Left ventricle myocardium superior (tissue), 1 donor: Measurements from ENCODE around the gene PLEKHM1. TPM values are rescaled to one million over a fixed set of nuclear protein-coding genes. Genes with fewer than 3 reads are reported as not detected.

Experiments
- ATAC-seq: fragments of 200-7000 bp; cut with Tn5 transposase; one replicate; pipeline ENCODE4 v1.9.1; 2020; ENCODE audit warnings: mild to moderate bottlenecking, moderate library complexity
- DNase-seq: peaks from one replicate; pipeline ENCODE4 v3.0.0-alpha.2; 2020
- intact Hi-C: fragments of 100-400 bp; cut with micrococcal nuclease; formaldehyde crosslinking; loops from one replicate; pipeline ENCODE4 v1.11.0; 2022
- total RNA-seq: library from RNA; stranded (reverse); fragmentation: NEBNext Ultra II Directional; extraction: Animal tissue kit (Norgen Biotek cat#: 25700); gene quantifications from one replicate; pipeline ENCODE4 v1.2.1, GENCODE V29; 2021
- donor health status: DM: no; HTN: yes; CAD: no; lungs with severe emphysema.

The PLEKHM1 gene
- total RNA-seq, 1 donor from 2014 or later, result 28.0 TPM

GRCh38 chr17:45410144-45411091 lies 80.1 kb downstream of the PLEKHM1 start:
- intact Hi-C loops, result no loop called here
- ATAC-seq (peak; percentile 41), DNase-seq (peak; percentile 61)

- intact Hi-C loops, result no loop called here
- no peak for DNase-seq
- no peak for ATAC-seq
Measured at GRCh38 chr17:45409659-45410076, 80.9 kb downstream of the PLEKHM1 start.

DNA sequence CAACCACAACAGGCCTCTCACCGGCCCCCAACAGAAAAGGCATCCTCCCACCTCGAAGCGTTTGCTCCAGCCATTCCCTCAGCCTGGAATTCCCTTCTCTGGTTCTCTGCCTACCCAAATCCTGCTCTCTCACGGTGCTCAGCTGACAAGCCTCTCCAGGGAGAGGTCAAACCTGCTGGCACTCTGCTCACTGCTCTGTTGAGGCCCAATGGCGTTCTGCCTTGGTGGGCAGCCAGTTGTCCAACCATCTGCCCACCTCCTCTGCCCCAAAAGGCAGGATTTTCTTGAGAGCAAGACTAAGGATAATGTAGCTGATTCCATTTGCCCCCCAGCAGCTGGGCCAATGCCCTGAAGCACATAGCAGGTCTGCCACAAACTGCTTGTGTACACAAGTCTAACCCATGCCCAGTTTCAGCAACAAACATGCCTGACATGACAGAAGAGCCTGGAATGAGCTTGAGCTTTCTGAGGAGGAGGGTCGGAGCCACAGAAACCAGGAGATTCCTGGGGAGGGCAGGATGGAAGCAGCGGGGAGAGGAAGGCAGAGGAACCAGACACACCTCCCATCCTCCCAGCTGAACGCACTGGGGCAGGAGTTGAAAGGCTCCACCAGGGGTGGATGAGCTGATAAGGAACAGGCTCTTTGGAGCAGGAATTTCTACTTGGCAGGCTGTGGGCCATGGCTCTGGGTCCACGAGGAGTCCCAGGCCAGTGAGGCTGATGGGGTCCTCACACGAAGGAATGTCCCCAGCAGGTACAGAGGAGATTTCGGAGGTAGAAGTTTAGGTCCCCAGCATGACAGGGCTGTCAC lies 81.7 kb downstream of the PLEKHM1 start:
- peak; percentile 12 for ATAC-seq
- no peak for DNase-seq
- intact Hi-C loops, result no loop called here

DNA sequence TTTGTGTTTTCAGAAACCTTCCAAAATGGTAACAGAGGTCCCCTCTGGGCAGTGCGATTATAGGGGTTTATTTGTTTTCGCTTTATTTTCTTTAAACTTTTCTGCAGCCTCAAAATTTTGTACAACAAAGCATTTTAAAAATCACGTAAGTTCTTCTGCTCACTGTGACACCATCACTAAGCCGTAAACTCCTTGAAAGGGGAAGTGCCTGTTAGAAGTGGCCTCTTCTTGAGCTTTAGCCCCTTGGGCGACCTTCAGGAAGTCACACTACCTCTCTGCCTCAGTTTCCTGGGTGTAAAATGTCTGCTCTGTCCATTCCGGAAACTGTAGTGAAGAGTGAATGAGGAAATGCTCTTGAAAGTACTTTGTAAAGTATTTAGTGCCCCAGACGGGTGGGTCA lies 84.4 kb downstream of the PLEKHM1 start:
- DNase-seq (no peak), ATAC-seq (no peak)
- intact Hi-C loops, result no loop called here

GRCh38 chr17:45405250-45406086 lies 85.1 kb downstream of the PLEKHM1 start:
- peak; percentile 35 for ATAC-seq
- intact Hi-C loops, result no loop called here
- peak; percentile 38 for DNase-seq

- intact Hi-C loops, result no loop called here
- ATAC-seq (no peak), DNase-seq (no peak)
Measured at GRCh38 chr17:45404870-45405249, 85.7 kb downstream of the PLEKHM1 start.

- no peak for ATAC-seq
- DNase-seq, result no peak
Measured at GRCh38 chr17:45403906-45404490, 86.5 kb downstream of the PLEKHM1 start.

DNA sequence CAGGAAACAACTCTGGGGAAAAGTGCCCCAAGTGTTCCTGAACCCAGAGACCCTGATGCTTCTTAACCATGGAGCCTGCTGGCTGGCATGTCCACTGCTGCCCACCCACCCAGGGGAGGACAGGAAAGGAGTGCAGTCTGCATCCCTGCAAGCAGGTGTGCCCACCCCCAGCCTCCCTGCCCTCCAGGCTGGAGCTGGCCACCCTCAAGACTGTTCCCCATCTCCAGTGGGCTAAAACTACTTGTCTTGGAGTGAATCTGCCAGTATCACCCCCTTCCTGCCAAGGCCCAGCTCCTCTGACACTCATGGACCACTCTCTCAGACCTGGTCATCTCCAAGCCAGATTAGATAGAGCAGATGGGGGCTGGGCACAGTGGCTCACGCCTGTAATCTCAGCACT lies 87.6 kb downstream of the PLEKHM1 start:
- ATAC-seq (no peak), DNase-seq (no peak)
- intact Hi-C loops, result no loop called here

More at GRCh38 chr17:45403906-45404490, 86.5 kb downstream of the PLEKHM1 start:
- intact Hi-C loops, result no loop called here

DNA sequence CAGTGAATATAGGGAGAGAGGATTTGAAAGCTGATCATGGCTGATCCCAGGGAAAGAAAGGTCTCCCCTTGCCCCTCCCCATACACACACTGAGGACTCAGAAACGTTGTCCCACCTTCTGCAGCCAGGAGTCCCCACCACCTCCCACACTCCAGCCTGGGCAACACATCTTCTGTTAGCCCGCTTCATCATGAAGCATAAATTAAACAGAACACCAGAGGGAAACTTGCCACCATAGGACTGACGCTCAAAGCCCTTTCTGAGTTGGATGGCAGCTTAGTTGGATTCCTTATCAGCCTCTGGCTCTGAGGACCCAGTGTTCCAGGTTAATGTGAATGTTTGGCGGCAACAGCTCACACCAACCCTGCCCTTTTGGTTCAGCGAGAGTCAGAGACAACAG lies 91.7 kb downstream of the PLEKHM1 start:
- DNase-seq (no peak), ATAC-seq (peak; percentile 73)
- intact Hi-C loops, result no loop called here

GRCh38 chr17:45397796-45398195 lies 92.7 kb downstream of the PLEKHM1 start:
- ATAC-seq (no peak), DNase-seq (no peak)
- intact Hi-C loops, result no loop called here

GRCh38 chr17:45396496-45397205 lies 93.9 kb downstream of the PLEKHM1 start:
- DNase-seq (no peak), ATAC-seq (no peak)
- intact Hi-C loops, result no loop called here

- intact Hi-C loops, result no loop called here
- DNase-seq (no peak), ATAC-seq (peak; percentile 1)
Measured at GRCh38 chr17:45395569-45396415, 94.7 kb downstream of the PLEKHM1 start.

DNA sequence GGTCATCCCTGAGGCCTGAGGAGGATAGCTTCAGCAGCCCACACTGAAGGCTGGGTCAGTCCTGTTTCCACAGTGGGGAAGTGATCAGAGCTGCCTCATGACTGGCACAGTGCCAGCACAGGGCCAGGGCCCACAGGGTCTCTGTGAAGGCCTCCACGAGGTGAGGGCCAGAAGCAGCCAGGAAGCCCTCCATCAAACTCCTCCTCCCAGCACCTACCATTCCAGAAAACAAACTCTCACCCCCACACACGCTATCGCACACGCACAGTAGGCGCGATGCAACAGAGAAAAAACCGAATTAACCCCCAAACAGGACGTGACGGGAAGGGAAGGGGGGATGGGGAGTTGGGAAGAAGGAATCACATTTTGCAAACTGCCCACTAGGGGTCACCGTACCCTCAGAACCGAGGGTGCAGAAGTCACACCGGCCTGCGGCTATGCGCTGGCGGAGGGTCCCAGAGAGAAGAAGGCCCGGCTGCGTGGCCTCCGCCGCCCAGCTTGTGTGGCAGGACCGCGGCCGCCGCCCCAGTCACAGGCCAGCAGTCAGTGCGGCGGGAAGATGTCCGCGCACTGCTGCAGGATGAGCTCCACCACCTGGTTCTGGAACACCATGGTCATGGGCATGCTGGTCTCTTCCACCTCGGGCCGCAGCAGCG lies 95.5 kb downstream of the PLEKHM1 start:
- intact Hi-C loops, result no loop called here
- peak; percentile 77 for DNase-seq
- peak; percentile 68 for ATAC-seq

DNA sequence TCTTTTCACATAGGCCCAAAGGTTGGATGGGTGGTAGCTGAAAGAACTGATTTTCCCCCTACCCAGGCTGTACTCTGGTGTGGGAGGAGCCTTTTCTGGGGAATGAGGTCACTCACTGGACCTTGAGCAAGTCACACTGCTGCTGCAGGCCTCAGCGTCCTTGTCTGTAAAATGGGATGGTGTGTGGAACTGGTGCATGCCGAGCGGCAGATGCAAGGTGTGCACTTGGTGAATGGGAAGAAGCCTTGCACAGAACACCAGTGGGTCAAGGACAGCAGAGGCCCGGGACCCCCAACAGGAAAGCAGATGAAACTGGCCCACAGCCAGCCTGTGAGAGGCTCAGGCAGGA lies 96.0 kb downstream of the PLEKHM1 start:
- intact Hi-C loops, result no loop called here
- no peak for DNase-seq

GRCh38 chr17:45394091-45394490 lies 96.4 kb downstream of the PLEKHM1 start:
- intact Hi-C loops, result no loop called here
- peak; percentile 12 for DNase-seq
- no peak for ATAC-seq

More for the DNA sequence above, 96.0 kb downstream of the PLEKHM1 start:
- ATAC-seq, result no peak

GRCh38 chr17:45393411-45393810 lies 97.1 kb downstream of the PLEKHM1 start:
- intact Hi-C loops, result no loop called here
- ATAC-seq, result no peak
- peak; percentile 12 for DNase-seq

GRCh38 chr17:45391918-45392317 lies 98.6 kb downstream of the PLEKHM1 start:
- intact Hi-C loops, result no loop called here
- no peak for ATAC-seq
- no peak for DNase-seq
